CD4-positive, alpha-beta T cell treated with Interleukin-17A for 4 hours (primary cell): ENCODE measurements around the gene ASB18.

Experiments
- DNase-seq: peaks from one replicate; pipeline ENCODE4 v3.0.0-alpha.2; 2020; ENCODE audit warnings: mixed read lengths

ASB18 gene

GRCh38 chr2:236240228-236240990 lies 23.8 kb downstream of the ASB18 start:
- DNase-seq = no peak

DNA sequence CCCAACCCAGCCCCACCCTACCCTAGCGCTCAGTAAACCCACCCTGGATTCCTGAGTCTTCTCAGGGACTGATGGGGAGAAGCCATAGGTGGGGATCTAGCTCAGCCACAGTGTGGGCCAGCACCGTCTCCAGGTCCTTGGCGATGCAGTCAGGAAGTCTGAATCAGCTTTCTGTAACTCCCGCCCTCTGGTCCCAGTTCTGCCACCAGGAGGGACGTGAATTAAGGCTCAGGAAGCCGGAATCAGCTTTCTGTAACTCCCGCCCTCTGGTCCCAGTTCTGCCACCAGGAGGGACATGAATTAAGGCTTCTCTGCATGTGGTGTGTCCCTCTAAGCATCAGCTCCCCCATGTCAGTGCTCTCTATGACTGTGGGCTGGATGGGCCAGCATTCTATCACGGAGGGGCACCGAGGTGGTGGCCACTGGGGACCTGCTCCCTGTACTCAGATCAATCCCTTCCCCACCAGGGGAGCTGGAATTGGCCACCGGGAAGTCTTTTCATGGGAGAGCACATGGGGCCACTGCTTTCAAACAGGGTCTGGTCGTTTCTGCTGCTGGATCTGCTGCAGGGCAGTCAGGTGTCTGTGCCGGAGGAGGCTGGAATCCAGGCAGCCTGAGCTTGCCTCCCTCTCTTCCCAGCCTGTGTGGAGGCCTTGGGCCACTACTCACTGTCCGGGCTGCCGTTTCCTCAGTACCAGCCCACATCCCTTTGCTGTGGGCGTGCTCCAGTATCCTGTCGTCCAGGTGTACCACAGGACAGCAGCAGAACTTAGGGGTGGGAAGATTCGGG lies 24.7 kb downstream of the ASB18 start:
- DNase-seq = no peak

GRCh38 chr2:236238751-236239150 lies 25.5 kb downstream of the ASB18 start:
- no peak for DNase-seq

GRCh38 chr2:236237468-236238190 lies 26.6 kb downstream of the ASB18 start:
- DNase-seq = no peak

GRCh38 chr2:236236559-236237452 lies 27.4 kb downstream of the ASB18 start:
- DNase-seq = no peak

GRCh38 chr2:236229186-236229585 lies 35.0 kb downstream of the ASB18 start:
- DNase-seq = no peak

DNA sequence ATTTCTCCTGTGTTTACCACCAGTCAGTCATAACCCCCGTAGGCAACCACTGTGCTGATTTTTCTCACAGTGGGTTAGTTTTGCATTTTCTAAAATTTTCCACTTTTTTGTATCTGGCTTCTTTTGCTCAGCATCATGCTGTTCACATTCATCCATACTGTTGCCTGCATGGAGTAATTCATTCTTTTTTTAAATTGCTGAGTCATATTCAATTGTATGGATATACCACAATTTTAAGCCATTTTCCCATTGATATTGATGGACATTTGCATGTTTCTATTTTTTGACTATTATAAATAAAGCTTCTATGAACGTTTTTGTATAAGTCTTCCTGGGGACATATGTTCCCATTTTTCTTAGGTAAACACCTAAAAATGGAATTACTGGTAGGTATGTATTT lies 40.5 kb downstream of the ASB18 start:
- no peak for DNase-seq

DNA sequence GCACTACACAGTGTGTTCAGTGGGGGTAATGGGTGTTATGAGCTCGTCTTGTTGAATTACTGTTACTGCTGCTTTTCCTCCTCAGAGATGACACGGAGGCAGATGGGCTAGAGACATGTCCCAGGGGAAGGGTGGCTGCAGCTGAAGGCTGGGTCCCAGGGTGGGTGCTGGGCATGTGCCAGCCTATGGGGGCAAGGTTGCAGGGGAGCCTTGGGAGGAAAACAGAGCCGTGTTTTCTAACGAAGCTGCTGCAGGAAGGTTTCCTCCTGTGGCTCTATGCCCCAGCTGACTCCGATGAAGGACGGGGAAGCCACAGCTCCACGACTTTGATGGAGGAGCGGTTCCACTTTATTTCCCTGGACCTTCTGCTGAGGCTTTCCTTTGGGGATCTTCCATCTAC lies 42.4 kb downstream of the ASB18 start:
- DNase-seq = no peak

DNA sequence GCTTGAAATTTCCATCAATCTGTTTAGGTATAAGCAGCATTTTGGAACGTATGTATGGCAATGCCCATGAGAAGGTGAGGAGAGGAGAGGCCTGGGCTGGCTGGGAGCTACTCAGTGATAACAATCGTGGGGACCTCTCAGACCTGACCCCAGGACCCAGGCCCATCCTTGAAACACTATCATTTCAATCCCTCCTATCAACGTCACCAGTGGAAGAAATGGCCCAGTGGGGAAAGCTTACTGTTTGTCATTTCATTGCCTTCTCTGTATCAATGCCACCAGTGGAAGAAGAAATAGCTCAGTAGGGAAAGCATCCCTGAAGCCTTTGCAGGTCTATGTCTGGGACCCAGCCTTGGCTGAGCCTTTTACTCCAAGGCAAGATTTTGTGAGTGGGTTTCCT lies 44.8 kb downstream of the ASB18 start:
- no peak for DNase-seq

- no peak for DNase-seq
Observed at GRCh38 chr2:236217926-236218325, 46.3 kb downstream of the ASB18 start.

GRCh38 chr2:236216711-236217110 lies 47.5 kb downstream of the ASB18 start:
- no peak for DNase-seq

- DNase-seq = no peak
Observed at GRCh38 chr2:236215761-236216333, 48.4 kb downstream of the ASB18 start.

DNA sequence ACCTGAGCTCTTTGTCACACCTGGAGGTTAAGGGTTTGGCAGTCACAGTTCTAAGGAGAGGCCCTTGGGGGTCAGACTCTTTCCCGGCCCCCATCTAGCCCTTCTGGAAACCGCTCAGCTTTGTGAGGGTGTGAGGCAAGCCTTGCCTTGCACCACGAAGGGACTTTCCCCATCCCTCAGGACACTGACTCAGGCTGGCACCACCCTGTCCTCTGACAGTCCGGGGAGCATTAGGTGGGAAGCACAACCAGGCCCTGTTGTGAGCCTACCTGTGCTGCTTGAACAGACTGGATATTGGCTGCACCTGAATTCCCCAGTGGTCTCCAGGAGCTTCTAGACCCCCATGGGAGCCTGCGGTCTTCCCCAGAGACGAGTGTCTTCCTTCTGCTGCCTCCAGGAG lies 49.0 kb downstream of the ASB18 start:
- DNase-seq = no peak

- DNase-seq = no peak
Observed at GRCh38 chr2:236214376-236214995, 49.7 kb downstream of the ASB18 start.

- DNase-seq = no peak
Observed at GRCh38 chr2:236211296-236211695, 52.9 kb downstream of the ASB18 start.

GRCh38 chr2:236210536-236210935 lies 53.7 kb downstream of the ASB18 start:
- no peak for DNase-seq

DNA sequence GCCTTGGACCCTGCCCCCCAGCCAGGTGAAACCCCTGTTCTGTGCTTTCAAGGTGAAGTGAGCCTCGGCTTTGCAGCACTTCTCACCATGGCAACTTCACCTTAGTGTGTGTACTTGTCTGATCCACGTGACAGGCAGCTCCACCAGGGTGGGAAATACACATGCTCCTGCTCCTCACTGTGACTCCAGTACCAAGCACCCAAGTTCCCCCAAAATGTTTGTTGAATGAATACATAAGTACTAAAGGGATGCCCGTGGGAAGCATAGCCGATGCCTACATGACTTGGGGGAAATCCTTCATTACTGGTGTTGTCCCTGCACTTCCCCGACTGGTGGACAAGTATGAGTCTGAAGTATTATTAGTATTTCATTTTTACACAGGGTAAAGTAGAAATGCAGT lies 54.2 kb downstream of the ASB18 start:
- no peak for DNase-seq

GRCh38 chr2:236209535-236209934 lies 54.7 kb downstream of the ASB18 start:
- DNase-seq = no peak

DNA sequence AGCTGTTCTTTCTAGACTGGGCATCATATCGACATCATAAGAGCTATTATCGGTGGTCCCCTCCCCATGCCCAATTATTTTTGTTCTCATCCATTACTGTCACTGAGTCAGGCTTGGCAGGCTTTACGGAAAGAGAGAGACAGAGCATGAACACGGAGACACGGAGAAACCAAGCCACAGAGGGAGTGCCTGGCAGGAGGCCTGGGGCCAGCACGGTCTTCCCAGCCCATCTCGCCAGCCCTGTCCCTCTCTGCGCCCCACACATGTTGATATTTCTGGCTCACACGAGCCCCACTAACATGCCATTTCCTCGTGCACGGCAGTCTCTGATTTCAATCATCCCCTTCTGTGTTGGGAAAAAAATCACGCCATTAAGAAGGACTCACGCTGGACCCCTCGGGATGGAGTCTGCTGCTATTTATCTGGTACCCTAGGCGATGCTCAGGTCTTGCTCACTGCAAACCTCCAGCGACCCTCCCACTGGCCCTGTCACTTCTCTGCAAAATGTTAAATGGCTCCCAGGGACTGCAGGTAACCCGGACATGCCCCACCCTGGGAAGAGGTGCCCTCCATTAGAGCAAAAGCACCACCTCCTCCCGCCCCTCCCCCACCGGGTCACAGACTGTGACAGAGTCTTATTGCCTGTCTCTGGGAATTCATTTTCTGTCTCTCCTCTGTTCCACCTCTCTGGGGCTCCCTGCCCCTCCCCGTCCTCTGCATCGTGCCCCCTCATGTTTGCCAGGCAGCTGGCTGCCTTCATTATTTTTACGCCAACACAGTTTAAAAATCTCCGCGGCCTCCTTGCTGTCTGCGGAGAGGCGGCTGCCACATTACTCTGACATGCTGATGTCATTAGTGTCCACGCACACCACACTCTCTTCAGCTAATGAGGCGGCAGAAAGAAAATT lies 55.9 kb downstream of the ASB18 start:
- DNase-seq = no peak

- DNase-seq = no peak
Observed at GRCh38 chr2:236207472-236207871, 56.7 kb downstream of the ASB18 start.
